Effector memory CD8-positive, alpha-beta T cell (primary cell): ENCODE data around the gene FYN.
A peak's percentile ranks its signal among the peaks of the same experiment; 100 is the strongest.

Experiments
- ATAC-seq: fragments of 150-1000 bp; cut with Tn5 transposase; replicated peaks from 2 replicates; pipeline ENCODE4 v1.10.0; 2021; ENCODE audit warnings: mild to moderate bottlenecking, moderate library complexity
- DNase-seq, 3 experiments: peaks; one replicate each; pipeline ENCODE4 v3.0.0; 2021
- H3K27ac Mint-ChIP-seq, 2 donors: one replicate each; pipeline ENCODE4 v1.8.0; 2022; ENCODE audit warnings: mild to moderate bottlenecking in 2 of 2, mixed read lengths in 2 of 2, moderate library complexity in 2 of 2
- H3K27me3 Mint-ChIP-seq, 2 donors: one replicate each; pipeline ENCODE4 v1.8.0; 2022; ENCODE audit warnings: mixed read lengths in 2 of 2
- H3K36me3 Mint-ChIP-seq: one replicate; pipeline ENCODE4 v1.8.0; 2022; ENCODE audit warnings: mild to moderate bottlenecking, moderate library complexity, mixed read lengths; ENCODE audit not compliant: insufficient read depth
- H3K4me1 Mint-ChIP-seq, 2 donors: one replicate each; pipeline ENCODE4 v1.8.0; 2022; ENCODE audit warnings: low read depth in 2 of 2, mixed read lengths in 2 of 2
- H3K4me3 Mint-ChIP-seq, 2 donors: one replicate each; pipeline ENCODE4 v1.8.0; 2022; ENCODE audit warnings: mild to moderate bottlenecking in 2 of 2, mixed read lengths in 2 of 2, moderate library complexity in 2 of 2
- H3K9me3 Mint-ChIP-seq, 2 donors: one replicate each; pipeline ENCODE4 v1.8.0; 2022; ENCODE audit warnings: mixed read lengths in 2 of 2

The FYN gene

GRCh38 chr6:111828809-111829208 is 44.4 kb downstream of the FYN start:
- no peaks in the 10 kb centered on the region for H3K27me3 Mint-ChIP-seq
- no peak for DNase-seq
- H3K9me3 Mint-ChIP-seq, result no peaks in the 10 kb centered on the region
- peaks cover 31% of the 10 kb centered on the region for H3K36me3 Mint-ChIP-seq
- peak overlapping the region in 1 of 2 donors; percentile 52 for H3K27ac Mint-ChIP-seq
- peaks cover 61 to 84% of the 10 kb centered on the region in 2 donors for H3K4me1 Mint-ChIP-seq
- ATAC-seq, result no peak
- H3K4me3 Mint-ChIP-seq, result peak overlapping the region in 1 of 2 donors; percentile 18

- peak; percentile 13 for ATAC-seq
- DNase-seq, result no peak
- Mint-ChIP-seq H3K27ac (peak overlapping the region; percentile 88 to 97), H3K36me3 (peaks cover 34% of the 10 kb centered on the region), H3K4me1 (peaks cover 61 to 86% of the 10 kb centered on the region in 2 donors), H3K27me3 (no peaks in the 10 kb centered on the region), H3K4me3 (peak overlapping the region; percentile 36 to 37), H3K9me3 (no peaks in the 10 kb centered on the region)
Observed at GRCh38 chr6:111825439-111826086, 47.7 kb downstream of the FYN start.

- no peak for DNase-seq
- peak; percentile 16 for ATAC-seq
- Mint-ChIP-seq H3K27ac (peak overlapping the region; percentile 88 to 97), H3K36me3 (peaks cover 33% of the 10 kb centered on the region), H3K27me3 (no peaks in the 10 kb centered on the region), H3K4me3 (peak overlapping the region; percentile 36 to 37), H3K4me1 (peaks cover 53 to 79% of the 10 kb centered on the region in 2 donors), H3K9me3 (no peaks in the 10 kb centered on the region)
Observed at GRCh38 chr6:111824608-111825337, 48.5 kb downstream of the FYN start.

DNA sequence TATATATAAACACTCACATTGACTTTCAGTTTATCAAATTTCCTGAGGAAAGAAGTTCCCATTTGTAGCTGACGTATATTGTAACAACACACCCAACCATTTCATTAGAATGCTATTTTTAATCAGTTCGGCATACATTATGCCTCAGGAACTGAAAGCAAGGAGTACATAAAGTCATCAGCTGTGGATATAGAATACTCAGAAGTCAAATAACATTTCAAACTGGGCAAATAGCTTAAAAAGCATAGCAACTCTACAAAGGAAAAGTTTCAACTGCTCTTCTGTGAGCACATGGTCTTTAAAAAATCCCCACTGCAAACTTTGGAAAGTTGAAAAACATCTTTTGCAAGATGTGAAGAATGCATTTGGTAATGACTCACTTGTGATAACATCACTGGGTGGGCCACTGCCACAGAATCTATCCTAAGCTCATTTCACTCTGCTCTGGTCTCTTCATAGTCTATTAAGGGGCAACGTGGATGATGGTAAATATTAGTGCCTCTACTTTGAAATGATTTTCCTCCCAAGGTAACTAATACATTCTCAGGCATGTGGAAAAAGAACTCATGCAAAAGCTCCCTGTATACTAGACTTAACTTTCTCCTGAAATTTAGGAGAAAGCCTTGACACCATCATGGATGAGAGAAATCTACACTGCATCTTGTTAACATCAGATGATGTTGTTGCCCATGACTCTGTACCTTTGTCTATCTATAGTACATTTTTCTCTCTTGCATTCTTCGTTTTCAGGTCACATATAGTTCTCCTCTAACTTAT is 49.2 kb downstream of the FYN start:
- Mint-ChIP-seq H3K27ac (peak overlapping the region; percentile 88 to 97), H3K9me3 (no peaks in the 10 kb centered on the region), H3K4me3 (peak overlapping the region; percentile 36 to 37), H3K4me1 (peaks cover 53 to 80% of the 10 kb centered on the region in 2 donors), H3K27me3 (no peaks in the 10 kb centered on the region), H3K36me3 (peaks cover 33% of the 10 kb centered on the region)
- ATAC-seq (peak; percentile 86), DNase-seq (no peak)

- Mint-ChIP-seq H3K4me3 (peak overlapping the region; percentile 37 to 70), H3K27ac (peak overlapping the region; percentile 88 to 97), H3K9me3 (no peaks in the 10 kb centered on the region), H3K36me3 (peaks cover 30% of the 10 kb centered on the region), H3K4me1 (peaks cover 60 to 83% of the 10 kb centered on the region in 2 donors), H3K27me3 (no peaks in the 10 kb centered on the region)
- no peak for ATAC-seq
- no peak for DNase-seq
Observed at GRCh38 chr6:111823012-111823411, 50.2 kb downstream of the FYN start.

- ATAC-seq, result no peak
- H3K9me3 Mint-ChIP-seq, result no peaks in the 10 kb centered on the region
- H3K4me1 Mint-ChIP-seq, result peaks cover 45 to 69% of the 10 kb centered on the region in 2 donors
- H3K27ac Mint-ChIP-seq, result peak overlapping the region; percentile 49 to 86
- H3K36me3 Mint-ChIP-seq, result peaks cover 23% of the 10 kb centered on the region
- peak overlapping the region in 1 of 2 donors; percentile 54 for H3K4me3 Mint-ChIP-seq
- H3K27me3 Mint-ChIP-seq, result no peaks in the 10 kb centered on the region
- no peak for DNase-seq
Observed at GRCh38 chr6:111819458-111819857, 53.8 kb downstream of the FYN start.

GRCh38 chr6:111818539-111819226 is 54.6 kb downstream of the FYN start:
- Mint-ChIP-seq H3K9me3 (no peaks in the 10 kb centered on the region), H3K27me3 (no peaks in the 10 kb centered on the region), H3K27ac (peak overlapping the region; percentile 49 to 86), H3K4me1 (peaks cover 42 to 66% of the 10 kb centered on the region in 2 donors), H3K36me3 (peaks cover 24% of the 10 kb centered on the region), H3K4me3 (peak overlapping the region; percentile 28 to 54)
- DNase-seq (no peak), ATAC-seq (peak; percentile 68)

DNA sequence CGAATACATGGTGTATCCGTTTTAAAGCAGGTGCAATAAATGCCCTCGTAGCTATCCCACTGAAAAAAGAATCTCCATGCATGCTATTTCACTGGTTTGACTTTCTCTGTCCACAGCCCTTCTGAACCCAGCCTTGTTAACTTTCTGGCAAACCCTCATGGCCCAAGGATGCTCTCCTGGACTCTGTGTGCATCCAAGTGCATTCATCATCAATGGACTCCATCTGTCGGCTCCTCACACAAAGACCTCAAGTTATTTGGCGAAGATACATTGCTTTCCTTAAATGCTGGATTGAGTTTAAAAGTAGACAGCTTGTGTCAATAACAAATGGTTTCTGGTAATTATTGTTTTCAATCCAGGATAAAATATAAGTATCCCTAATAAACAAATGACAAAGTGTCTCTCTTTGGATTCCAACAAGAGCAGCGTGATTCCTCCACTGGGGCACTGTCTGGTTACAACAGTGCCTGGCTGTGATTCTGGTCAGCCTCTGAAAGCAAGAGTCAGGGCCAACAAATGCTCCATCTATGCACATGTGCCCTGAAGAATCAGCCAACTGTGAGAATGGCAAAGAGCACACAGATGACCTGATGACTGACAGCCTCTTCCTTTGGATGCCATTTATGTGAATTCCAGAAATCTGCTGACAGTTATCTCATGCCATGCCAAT is 55.7 kb downstream of the FYN start:
- peak overlapping the region; percentile 65 to 86 for H3K27ac Mint-ChIP-seq
- H3K4me3 Mint-ChIP-seq, result peak overlapping the region; percentile 28 to 54
- DNase-seq (no peak), ATAC-seq (no peak)
- H3K4me1 Mint-ChIP-seq, result peaks cover 39 to 66% of the 10 kb centered on the region in 2 donors
- H3K27me3 Mint-ChIP-seq, result no peaks in the 10 kb centered on the region
- H3K36me3 Mint-ChIP-seq, result peaks cover 22% of the 10 kb centered on the region
- H3K9me3 Mint-ChIP-seq, result no peaks in the 10 kb centered on the region

GRCh38 chr6:111813677-111814310 is 59.5 kb downstream of the FYN start:
- Mint-ChIP-seq H3K4me1 (peaks cover 51 to 79% of the 10 kb centered on the region in 2 donors), H3K36me3 (peaks cover 31% of the 10 kb centered on the region), H3K27ac (peak overlapping the region; percentile 71 to 89)

GRCh38 chr6:111813237-111813636 is 60.0 kb downstream of the FYN start:
- H3K27me3 Mint-ChIP-seq, result no peaks in the 10 kb centered on the region
- ATAC-seq, result peak; percentile 33
- peaks cover 50 to 78% of the 10 kb centered on the region in 2 donors for H3K4me1 Mint-ChIP-seq
- no peak for DNase-seq
- H3K36me3 Mint-ChIP-seq, result peaks cover 31% of the 10 kb centered on the region
- H3K27ac Mint-ChIP-seq, result peak overlapping the region; percentile 71 to 89
- peak overlapping the region; percentile 64 to 66 for H3K4me3 Mint-ChIP-seq
- no peaks in the 10 kb centered on the region for H3K9me3 Mint-ChIP-seq

More at GRCh38 chr6:111813677-111814310, 59.5 kb downstream of the FYN start:
- no peaks in the 10 kb centered on the region for H3K9me3 Mint-ChIP-seq
- ATAC-seq (peak; percentile 14), DNase-seq (no peak)
- H3K27me3 Mint-ChIP-seq, result no peaks in the 10 kb centered on the region
- H3K4me3 Mint-ChIP-seq, result peak overlapping the region; percentile 64 to 66

- ATAC-seq, result peak; percentile 40
- H3K27ac Mint-ChIP-seq, result peak overlapping the region; percentile 73 to 94
- peak overlapping the region; percentile 66 to 79 for H3K4me3 Mint-ChIP-seq
- H3K36me3 Mint-ChIP-seq, result peaks cover 25% of the 10 kb centered on the region
- peaks cover 49 to 75% of the 10 kb centered on the region in 2 donors for H3K4me1 Mint-ChIP-seq
- no peaks in the 10 kb centered on the region for H3K27me3 Mint-ChIP-seq
- no peaks in the 10 kb centered on the region for H3K9me3 Mint-ChIP-seq
- no peak for DNase-seq
Observed at GRCh38 chr6:111812060-111813038, 60.9 kb downstream of the FYN start.
